ENCODE results near the gene AQP1. TPM values are rescaled to one million over a fixed set of nuclear protein-coding genes. Genes with fewer than 3 reads are reported as not detected.

Gene AQP1
- total RNA-seq, 1 experiment from 2014 or later, result not detected

DNA sequence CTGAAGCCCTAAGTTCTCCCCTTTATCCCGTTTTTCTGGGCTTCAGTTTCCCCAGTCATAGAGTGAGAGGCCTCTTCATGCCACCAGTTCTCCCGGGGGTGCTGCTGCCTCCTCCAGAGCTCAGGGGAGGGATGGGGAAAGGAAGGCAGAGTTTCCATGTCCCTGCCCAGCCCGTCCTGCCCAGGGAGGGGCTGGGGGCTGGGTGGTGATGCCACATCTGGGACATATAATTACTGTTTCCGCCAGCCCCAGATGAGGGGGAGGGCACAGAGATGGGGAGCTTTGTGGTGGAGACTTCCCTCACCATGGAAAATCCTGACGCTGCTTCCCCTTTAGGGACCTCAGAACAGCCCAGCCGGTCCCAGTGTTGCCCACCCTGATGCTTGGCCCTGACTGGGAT lies 4.1 kb downstream of the AQP1 start:
- in situ Hi-C loops (cut with HindIII; ENCODE audit: low sequenced_read_pairs), result no loop called here
- DNase-seq (ENCODE audit: low spot score), result no peak

DNA sequence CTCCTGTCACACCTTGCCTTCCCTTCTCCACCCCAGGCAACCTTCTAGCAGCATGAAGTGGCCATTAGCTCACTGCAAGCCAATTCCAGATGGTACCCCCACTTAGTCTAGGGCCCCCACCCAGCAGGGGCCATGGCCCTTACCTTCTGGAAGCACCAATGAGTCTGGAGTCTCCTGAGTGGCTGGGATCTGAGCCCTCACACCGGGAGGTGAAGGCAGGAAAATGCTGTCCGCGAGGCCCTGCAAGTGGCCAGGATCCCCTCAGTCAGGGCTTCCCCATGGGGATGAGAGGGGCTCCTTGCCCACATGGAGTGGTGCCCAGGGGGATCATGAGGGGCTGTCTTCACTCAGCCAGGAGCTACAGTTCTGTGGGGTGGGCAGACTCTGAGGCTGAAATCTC lies 4.6 kb downstream of the AQP1 start:
- no peak for DNase-seq (ENCODE audit: low spot score)
- in situ Hi-C loops (cut with HindIII; ENCODE audit: low sequenced_read_pairs), result no loop called here

DNA sequence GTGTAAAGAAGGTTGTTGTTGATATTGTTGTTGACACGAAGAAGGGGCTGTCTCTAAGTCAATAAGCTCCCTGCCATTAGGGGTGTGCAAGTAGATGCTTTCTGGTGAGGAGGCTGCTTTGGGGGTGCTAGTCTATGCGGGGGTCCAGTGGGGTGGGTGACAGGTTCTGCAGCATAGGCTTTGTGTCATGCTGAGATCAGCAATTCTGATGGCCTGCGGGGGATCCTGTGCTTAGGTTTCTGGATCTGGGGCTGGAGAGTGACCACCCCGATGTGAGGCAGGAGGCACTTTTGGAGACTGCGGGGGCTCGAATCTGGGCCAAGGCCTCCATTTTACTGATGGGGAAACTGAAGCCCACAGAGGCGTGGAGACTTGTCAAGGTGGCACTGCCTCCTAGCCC lies 5.1 kb downstream of the AQP1 start:
- DNase-seq (ENCODE audit: low spot score), result no peak
- in situ Hi-C loops (cut with HindIII; ENCODE audit: low sequenced_read_pairs), result no loop called here

DNA sequence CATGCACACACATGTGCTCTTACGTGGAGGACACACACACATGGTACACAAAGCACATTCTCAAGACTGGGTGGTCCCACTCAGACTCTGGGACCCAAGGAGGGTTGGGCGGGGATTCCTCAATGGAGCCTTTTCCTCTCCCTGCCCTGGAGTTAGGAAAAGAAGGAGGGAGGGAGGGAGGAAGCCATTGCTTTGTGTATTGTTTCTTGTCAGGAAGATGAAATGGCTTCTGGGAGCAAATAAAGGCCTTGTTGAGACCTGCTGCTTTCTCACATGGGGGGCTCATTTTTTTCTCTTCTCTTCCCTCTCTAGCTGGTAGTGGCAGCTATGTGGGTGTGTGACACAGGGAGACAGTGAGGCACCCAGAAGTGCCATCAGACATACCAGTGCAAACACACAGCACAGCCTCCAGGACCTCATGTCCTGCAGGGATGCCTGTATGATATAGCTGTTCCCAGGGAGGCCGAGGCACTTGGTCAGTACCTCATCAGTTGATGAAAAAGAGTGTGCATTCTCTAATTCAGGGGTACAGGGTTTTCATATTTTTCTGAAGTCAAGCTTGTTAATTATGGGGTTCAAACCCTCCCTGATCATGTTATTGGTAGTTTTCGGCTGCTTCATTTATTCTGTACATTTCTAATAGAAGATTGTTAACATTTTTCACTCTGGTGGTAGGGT lies 5.7 kb downstream of the AQP1 start:
- in situ Hi-C loops (cut with HindIII; ENCODE audit: low sequenced_read_pairs), result no loop called here
- no peak for DNase-seq (ENCODE audit: low spot score)

DNA sequence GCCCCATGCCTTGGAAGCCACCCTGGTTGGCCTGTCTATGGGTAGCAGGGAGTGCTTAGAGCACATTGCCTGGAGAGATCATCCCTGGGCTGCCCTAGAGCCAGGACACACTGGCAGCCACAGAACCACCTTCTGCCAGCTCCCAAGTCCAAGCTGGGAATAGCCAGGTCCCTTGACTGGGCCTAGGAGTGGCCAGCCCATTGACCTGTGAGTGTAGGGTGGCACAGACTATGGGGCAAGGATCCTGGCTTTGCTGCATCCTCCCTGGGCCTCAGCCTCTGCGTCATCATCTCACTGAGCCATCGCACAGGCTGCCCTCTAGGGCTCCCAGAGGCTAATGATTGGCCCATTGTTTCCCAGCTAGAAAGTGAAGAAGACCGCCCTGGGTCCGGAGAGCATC lies 7.0 kb downstream of the AQP1 start:
- in situ Hi-C loops (cut with HindIII; ENCODE audit: low sequenced_read_pairs), result no loop called here
- DNase-seq (ENCODE audit: low spot score), result no peak

DNA sequence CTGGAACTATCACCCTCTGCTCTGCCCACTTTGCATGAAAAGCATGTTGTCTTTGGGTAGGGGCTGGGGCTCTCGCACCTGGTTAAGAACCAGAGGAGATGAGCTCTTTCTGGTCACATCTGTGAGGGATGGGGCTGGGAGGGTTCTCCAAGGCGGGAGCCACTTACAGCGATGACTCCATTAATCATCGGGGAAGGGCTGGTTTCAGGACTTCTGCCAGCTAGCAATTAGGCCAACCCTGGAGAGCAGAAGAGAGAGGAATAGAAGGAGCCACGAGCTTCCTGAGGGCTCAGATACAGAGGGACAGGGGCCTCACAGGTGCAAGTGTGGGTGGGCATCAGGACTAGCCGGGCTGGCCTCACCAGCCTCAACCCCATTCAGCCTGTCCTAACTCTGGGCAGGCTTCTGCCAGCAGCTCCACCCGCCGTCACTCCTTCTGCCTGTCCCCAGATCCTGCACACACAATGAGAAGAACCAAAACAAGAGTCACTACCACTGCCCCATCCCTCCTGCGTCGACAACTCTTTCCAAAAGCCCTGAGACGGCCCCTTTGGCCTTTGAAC lies 8.4 kb downstream of the AQP1 start:
- in situ Hi-C loops (cut with HindIII; ENCODE audit: low sequenced_read_pairs), result no loop called here
- DNase-seq (ENCODE audit: low spot score), result no peak

DNA sequence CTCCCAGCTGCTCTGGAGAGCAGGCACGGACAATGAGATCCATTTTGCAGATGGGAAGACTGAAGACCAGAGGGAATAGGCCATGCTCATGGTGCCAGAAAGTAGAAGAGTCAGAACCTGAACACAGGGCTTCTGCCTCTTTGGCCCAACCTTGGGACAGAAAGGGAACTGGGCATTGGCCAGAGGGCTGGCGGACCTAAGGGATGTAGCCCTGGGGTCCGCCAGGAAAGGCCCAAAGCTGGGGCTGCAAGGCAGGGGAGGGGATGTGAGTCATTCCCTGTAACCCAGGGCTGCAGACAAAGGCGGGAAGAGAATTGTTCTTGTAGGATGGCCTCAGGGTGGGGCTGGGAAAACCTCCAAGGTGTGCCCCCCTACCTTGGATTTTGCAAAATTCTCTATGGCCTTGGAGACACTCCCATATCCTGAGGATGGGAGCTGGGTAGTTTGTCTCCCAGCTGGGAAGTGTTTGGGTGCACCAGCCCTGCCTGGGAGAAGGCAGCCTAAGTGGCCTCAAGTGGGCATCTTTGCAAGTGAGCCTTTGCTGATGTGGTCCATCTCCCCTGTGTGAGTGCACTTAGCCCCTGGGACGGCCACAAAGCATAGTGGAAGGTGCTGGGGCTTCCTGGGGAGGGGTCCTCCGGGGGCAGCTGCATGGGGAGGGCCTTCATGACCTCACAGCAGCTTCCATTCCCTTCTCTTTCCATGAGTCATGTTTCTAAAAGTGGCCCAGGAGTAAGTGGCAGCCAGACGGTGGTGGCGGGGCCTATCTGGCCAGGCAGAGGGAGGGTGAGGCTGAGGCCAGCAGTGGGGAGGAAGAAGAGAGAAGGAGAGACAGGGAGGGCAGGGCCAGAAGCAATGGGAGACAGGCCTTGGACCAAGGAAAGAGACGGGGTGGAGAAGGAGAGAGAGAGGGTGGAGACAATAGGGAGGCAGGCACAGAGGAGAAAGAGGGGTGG lies 9.2 kb downstream of the AQP1 start:
- DNase-seq (ENCODE audit: low spot score), result no peak
- in situ Hi-C loops (cut with HindIII; ENCODE audit: low sequenced_read_pairs), result no loop called here

DNA sequence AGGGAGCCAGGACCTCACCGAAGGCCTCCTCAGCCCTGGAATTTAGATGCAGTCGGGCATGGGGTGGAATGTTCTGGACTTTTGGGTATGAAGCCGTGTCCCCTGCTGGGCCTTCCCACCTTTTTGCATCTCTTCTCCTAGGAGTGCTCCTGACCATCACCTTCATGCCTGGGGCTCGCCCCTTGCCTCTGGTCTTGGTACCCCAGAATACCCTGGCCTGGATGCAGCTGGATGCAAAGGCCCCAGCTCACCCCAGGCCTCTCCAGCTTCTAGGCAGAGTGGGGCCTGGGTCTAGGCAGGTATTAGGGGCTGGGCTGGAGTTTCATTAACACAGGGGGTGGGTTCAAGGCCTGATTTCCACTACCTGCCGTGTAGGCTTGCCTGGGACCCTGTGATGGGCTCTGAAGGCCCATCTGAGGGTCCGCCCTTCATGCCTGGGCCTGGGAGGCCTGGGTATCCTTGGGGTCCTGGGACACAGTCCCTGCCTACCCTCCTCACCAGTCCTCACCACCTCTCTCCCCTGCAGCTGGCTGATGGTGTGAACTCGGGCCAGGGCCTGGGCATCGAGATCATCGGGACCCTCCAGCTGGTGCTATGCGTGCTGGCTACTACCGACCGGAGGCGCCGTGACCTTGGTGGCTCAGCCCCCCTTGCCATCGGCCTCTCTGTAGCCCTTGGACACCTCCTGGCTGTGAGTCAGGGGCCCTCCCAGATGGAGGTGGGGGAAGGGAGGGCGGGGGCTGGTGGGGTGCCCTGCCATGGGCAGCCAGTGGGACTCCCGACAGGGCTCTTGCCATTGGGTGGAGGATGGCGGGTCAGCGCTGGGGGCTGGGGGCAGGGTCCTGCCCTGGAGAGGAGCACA lies 10.1 kb downstream of the AQP1 start:
- in situ Hi-C loops (cut with HindIII; ENCODE audit: low sequenced_read_pairs), result no loop called here
- no peak for DNase-seq (ENCODE audit: low spot score)

DNA sequence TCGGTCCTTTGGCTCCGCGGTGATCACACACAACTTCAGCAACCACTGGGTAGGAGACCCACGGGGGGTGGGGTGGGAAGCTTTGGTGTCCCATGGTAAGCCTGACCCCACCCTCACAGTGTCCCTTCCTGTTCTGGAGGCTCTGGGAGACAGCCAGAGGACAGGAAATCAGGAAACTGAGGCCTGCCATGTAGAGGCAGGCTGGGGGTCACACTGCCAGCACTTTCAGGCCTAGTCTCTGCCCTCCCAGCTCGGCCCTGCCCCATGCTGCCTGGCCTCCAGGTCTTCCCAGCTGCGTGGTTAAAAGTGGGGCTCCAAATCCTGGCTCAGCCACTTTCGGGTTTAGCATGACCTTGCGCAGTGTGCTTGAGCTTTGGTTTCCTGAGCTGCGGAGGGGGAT lies 10.9 kb downstream of the AQP1 start:
- in situ Hi-C loops (cut with HindIII; ENCODE audit: low sequenced_read_pairs), result no loop called here
- no peak for DNase-seq (ENCODE audit: low spot score)

DNA sequence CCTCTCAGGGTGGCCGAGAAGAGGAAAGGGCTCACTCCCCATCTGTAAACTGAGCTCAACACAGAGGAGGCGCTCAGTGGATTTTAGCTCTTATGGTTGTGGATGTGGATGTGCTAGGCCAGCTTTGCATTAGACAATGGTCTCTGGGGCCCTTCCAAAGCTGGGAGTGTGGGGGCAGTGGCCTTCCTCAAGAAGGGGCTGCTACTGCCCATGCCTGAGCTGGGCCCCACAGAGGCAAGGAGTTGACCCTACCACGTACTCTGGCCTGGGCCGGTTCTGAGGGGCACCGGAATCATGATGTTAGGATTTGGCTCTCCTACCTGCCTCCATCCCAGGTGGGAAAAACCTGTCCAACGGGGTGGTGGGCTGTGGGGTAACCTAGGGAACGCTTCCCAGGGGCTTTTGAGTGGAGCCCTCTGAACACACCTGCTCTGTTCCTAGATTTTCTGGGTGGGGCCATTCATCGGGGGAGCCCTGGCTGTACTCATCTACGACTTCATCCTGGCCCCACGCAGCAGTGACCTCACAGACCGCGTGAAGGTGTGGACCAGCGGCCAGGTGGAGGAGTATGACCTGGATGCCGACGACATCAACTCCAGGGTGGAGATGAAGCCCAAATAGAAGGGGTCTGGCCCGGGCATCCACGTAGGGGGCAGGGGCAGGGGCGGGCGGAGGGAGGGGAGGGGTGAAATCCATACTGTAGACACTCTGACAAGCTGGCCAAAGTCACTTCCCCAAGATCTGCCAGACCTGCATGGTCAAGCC lies 11.5 kb downstream of the AQP1 start:
- in situ Hi-C loops (cut with HindIII; ENCODE audit: low sequenced_read_pairs), result no loop called here
- no peak for DNase-seq (ENCODE audit: low spot score)

DNA sequence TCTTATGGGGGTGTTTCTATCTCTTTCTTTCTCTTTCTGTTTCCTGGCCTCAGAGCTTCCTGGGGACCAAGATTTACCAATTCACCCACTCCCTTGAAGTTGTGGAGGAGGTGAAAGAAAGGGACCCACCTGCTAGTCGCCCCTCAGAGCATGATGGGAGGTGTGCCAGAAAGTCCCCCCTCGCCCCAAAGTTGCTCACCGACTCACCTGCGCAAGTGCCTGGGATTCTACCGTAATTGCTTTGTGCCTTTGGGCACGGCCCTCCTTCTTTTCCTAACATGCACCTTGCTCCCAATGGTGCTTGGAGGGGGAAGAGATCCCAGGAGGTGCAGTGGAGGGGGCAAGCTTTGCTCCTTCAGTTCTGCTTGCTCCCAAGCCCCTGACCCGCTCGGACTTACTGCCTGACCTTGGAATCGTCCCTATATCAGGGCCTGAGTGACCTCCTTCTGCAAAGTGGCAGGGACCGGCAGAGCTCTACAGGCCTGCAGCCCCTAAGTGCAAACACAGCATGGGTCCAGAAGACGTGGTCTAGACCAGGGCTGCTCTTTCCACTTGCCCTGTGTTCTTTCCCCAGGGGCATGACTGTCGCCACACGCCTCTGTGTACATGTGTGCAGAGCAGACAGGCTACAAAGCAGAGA lies 12.2 kb downstream of the AQP1 start:
- no peak for DNase-seq (ENCODE audit: low spot score)

DNA sequence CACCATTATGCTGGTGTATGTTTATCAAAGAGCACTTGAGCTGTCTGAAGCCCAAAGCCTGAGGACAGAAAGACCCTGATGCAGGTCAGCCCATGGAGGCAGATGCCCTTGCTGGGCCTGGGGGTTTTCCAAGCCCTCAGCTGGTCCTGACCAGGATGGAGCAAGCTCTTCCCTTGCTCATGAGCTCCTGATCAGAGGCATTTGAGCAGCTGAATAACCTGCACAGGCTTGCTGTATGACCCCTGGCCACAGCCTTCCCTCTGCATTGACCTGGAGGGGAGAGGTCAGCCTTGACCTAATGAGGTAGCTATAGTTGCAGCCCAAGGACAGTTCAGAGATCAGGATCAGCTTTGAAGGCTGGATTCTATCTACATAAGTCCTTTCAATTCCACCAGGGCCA lies 13.0 kb downstream of the AQP1 start:
- in situ Hi-C loops (cut with HindIII; ENCODE audit: low sequenced_read_pairs), result no loop called here
- DNase-seq (ENCODE audit: low spot score), result no peak

More for the DNA sequence above, 12.2 kb downstream of the AQP1 start:
- in situ Hi-C loops (cut with HindIII; ENCODE audit: low sequenced_read_pairs), result no loop called here

DNA sequence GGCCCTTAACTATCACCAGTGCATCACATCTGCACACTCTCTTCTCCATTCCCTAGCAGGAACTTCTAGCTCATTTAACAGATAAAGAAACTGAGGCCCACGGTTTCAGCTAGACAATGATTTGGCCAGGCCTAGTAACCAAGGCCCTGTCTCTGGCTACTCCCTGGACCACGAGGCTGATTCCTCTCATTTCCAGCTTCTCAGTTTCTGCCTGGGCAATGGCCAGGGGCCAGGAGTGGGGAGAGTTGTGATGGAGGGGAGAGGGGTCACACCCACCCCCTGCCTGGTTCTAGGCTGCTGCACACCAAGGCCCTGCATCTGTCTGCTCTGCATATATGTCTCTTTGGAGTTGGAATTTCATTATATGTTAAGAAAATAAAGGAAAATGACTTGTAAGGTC lies 13.5 kb downstream of the AQP1 start:
- DNase-seq (ENCODE audit: low spot score), result no peak
- in situ Hi-C loops (cut with HindIII; ENCODE audit: low sequenced_read_pairs), result no loop called here

DNA sequence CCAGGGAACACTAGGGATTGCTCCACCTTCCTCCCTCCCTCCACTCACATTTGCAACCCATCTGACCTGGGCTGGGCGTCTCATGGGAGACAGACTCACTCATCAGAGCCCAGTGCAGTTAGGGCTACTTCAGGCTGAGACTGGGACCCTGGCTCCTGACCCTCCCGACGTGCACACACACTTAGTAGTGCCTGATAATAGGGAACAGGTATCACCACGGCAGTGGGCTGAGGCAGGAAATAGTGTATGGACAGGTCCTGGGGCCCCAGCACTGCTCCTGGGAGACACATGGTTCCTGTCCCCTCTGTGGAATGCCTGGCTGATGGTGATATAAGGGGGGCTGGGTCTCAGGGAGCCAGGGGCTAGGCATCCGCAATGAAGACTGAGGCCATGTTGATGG lies 14.3 kb downstream of the AQP1 start:
- DNase-seq (ENCODE audit: low spot score), result no peak
- in situ Hi-C loops (cut with HindIII; ENCODE audit: low sequenced_read_pairs), result no loop called here

DNA sequence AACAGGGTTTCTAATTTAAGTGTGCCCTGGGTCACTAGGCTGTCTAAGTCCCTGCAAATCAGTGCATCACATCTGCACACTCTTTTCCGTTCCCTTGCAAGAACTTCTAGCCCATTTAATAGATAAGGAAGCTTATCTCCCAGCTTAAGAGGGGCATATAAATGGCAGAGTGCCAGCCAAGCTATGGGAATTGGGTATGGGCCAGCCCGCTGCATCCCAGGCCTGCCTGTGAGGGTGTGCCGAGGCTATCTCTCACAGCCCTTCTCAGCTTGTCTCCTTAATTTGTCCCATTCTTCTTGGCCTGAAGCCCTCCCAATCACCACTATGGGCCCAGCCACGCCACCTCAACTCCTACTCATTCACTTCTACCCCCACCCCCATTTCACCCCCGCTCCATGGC lies 14.7 kb downstream of the AQP1 start:
- in situ Hi-C loops (cut with HindIII; ENCODE audit: low sequenced_read_pairs), result no loop called here
- no peak for DNase-seq (ENCODE audit: low spot score)

DNA sequence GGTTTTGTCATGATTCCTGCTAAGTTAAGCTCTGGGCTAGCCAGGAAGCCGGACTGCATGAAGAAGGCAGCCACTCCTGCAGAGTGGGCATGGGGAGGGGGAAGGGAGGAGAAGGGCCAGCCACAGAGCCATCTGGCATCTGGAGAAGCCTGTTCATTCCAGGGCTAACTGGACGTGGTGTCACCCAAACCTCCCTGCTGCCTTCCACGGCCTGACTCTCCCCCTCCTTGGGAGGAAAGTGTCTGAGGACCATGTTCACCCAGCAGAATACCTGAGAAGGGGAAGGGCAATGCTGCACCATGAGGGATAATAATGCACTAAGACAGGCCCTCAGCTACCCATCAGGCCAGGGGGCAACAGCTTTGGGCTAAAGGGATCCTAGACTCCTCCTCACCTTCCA lies 15.4 kb downstream of the AQP1 start:
- in situ Hi-C loops (cut with HindIII; ENCODE audit: low sequenced_read_pairs), result no loop called here
- DNase-seq (ENCODE audit: low spot score), result no peak

DNA sequence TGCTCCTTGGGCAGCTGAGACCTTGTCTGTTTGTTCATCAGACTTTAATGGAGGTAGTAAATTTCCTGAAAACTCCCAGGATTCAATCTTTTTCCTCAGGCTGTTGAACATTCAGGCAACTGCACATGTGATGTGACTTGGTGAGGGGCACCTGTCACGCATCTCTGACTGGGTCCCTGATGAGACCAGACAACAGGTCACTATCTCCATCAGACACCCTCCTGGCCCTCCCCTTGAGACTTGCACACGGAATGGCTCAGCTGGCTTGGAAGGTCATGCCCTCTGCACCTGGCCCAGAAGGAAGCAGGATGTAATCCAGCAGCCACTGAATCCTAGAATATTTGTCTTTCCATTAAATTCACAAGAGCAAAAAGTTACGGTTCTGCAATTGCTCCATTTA lies 15.9 kb downstream of the AQP1 start:
- DNase-seq (ENCODE audit: low spot score), result no peak
- in situ Hi-C loops (cut with HindIII; ENCODE audit: low sequenced_read_pairs), result no loop called here

DNA sequence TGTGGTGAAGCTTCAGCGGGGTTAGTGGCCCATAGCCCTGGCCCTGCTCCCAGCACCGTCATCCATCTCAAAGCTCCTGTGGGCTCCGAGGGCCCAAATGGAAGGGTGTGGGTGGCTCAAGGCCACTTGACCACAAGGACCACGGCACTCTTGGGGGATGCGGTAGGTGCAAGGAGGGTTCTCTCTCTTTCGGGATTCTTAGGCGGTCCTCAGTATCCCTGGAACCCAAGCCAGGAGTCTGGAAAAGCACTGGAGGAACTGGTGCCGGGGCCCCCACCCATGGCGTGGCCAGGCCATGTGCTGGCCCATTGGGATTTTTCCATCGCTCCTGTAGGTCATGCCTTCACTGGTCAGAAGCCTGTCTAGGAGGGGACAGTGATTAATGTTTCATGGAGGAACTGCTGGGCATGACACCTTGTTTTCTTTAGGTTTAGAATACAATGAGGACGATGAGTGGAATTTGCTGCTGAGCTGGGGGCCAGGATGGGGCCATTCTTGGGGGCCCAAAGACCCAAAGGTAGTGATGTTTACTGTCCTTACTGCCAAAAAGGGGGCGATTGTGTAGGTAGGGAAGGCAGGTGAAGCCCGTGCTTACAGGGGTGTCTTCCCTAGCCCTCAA lies 16.7 kb downstream of the AQP1 start:
- in situ Hi-C loops (cut with HindIII; ENCODE audit: low sequenced_read_pairs), result no loop called here
- no peak for DNase-seq (ENCODE audit: low spot score)
